ENCODE measurements around the gene NTNG1. TPM values are rescaled to one million over a fixed set of nuclear protein-coding genes. Genes with fewer than 3 reads are reported as not detected.

Gene NTNG1
- total and polyA plus RNA-seq, 5 donors, result 0.05 to 0.41 (median 0.37) TPM; not detected in 2

Other genes with a start within 250 kb of the NTNG1 start
- 1 to 10 TPM; 5.7 to 6.2 (median 5.9) TPM for gene PRMT6, start 84.4 kb upstream of the NTNG1 start, total RNA-seq
- gene PRMT6, start 84.4 kb upstream of the NTNG1 start, polyA plus RNA-seq, result 5.0 TPM